ENCODE measurements around the gene WEE1. TPM values are rescaled to one million over a fixed set of nuclear protein-coding genes. Genes with fewer than 3 reads are reported as not detected.

Gene WEE1
- total RNA-seq, 1 donor from 2014 or later = 105 TPM

DNA sequence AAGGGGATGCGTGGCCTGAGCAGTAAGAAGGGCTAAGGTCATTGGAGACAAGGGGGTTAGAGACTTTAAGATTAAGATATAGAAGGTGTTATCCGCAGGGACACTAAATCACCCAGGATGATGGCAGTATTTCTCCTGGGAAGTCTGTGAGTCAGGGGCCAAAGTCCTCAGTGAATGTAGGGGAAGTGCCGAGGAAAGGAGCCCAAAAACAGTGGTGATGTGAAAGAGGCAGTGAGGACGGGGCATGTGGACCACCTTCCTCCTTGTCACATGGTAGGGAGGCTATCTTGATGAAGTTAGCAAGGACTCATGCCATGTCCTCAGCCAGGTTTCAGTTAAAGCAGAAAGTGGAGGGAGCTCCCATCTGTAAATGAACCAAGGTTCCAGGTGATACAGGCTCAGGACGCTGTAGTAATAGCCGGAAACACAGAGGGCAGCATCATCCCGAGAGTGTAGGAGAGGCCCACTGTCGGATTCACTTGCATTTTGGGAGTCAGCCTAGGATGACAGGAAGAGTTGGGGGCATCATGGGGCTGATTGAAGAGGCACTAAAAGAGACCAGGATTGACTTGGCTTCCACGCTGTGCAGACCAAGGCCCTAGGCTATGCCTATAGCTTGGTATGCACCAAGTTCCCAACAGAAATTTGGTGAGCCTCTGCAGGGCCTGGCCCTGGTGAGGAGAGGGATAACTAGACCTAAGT lies 33.5 kb downstream of the WEE1 start:
- DNase-seq (ENCODE audit: low read depth) = no peak
- no peak overlapping the region for H3K4me3 ChIP-seq (ENCODE audit: low read depth, low read length)
- TF ChIP-seq CTCF (conservative IDR thresholded peaks at IDR 0.05; ENCODE audit: low read depth, low read length) = peak; percentile 17

GRCh38 chr11:9607511-9607899 lies 34.0 kb downstream of the WEE1 start:
- no peak overlapping the region for H3K4me3 ChIP-seq (ENCODE audit: low read depth, low read length)
- no peak for TF ChIP-seq CTCF (conservative IDR thresholded peaks at IDR 0.05; ENCODE audit: low read depth, low read length)
- DNase-seq (ENCODE audit: low read depth) = no peak

- H3K4me3 ChIP-seq (ENCODE audit: low read depth, low read length) = no peak overlapping the region
- no peak for TF ChIP-seq CTCF (conservative IDR thresholded peaks at IDR 0.05; ENCODE audit: low read depth, low read length)
- DNase-seq (ENCODE audit: low read depth) = no peak
Measured at GRCh38 chr11:9609002-9609759, 35.7 kb downstream of the WEE1 start.

GRCh38 chr11:9609841-9610240 lies 36.4 kb downstream of the WEE1 start:
- DNase-seq (ENCODE audit: low read depth) = no peak
- TF ChIP-seq CTCF (conservative IDR thresholded peaks at IDR 0.05; ENCODE audit: low read depth, low read length) = no peak
- H3K4me3 ChIP-seq (ENCODE audit: low read depth, low read length) = no peak overlapping the region

- TF ChIP-seq CTCF (conservative IDR thresholded peaks at IDR 0.05; ENCODE audit: low read depth, low read length) = peak; percentile 99
- DNase-seq (ENCODE audit: low read depth) = peak; percentile 93
- H3K4me3 ChIP-seq (ENCODE audit: low read depth, low read length) = peak overlapping the region; percentile 51
Measured at GRCh38 chr11:9613118-9613829, 39.8 kb downstream of the WEE1 start.

DNA sequence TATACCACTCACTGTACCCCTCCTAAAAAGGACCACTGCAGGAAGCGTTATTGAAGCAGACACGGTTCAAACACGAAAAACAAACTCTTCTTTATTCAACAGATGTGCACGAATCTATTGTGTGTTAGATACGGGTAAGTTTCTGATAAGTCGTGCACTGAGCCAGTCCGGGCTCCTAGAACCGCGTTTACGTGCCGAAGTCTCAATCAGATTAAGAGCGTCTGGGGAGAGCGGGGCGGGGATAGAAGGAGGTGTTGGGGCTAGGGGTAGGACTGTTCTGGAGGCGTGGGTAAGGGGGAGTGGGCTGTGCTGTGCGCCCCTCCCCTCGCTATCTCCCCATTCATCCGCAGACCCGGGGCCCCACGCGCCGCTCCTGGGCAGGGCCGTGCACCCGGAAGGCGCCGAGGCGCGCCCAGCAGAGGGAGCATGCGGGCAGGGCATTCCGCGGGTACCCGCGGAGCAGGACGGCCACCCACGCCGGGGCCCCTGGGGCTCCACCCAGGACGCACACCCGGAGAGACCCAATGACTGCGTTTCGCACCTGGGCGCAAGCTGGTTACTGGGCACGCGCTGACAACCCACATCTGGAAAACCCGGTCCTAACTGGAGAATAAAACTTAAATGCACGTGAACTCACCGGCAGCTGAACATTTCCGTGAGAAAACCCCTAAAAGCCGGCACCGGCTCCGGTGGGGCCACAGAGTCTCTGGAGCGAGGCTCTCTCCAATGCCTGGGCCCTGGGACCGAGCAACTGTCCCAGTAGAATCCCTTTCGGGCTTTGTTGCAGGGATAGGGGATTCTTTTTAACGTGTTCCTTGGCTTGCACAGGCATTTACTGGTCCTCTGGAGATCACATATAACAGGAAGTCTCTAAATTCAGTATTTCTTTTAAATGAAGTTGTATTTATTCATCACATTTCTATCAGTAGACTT lies 40.6 kb downstream of the WEE1 start:
- TF ChIP-seq CTCF (conservative IDR thresholded peaks at IDR 0.05; ENCODE audit: low read depth, low read length) = peak; percentile 80
- no peak for DNase-seq (ENCODE audit: low read depth)
- peak overlapping the region; percentile 51 for H3K4me3 ChIP-seq (ENCODE audit: low read depth, low read length)
